Epidermal melanocyte (primary cell): ENCODE data around the gene ZNHIT2.

ENCODE experiments used
- DNase-seq: peaks from one replicate; pipeline ENCODE4 v3.0.0; 2011; ENCODE audit warnings: low spot score; ENCODE audit not compliant: insufficient read length

The ZNHIT2 gene

GRCh38 chr11:65104628-65105027 is 12.9 kb downstream of the ZNHIT2 start:
- no peak for DNase-seq

GRCh38 chr11:65103476-65103875 is 14.0 kb downstream of the ZNHIT2 start:
- DNase-seq, result no peak

GRCh38 chr11:65102142-65103095 is 15.1 kb downstream of the ZNHIT2 start:
- no peak for DNase-seq

GRCh38 chr11:65100674-65101350 is 16.7 kb downstream of the ZNHIT2 start:
- no peak for DNase-seq

- DNase-seq, result no peak
These were observed 20.6 kb downstream of the ZNHIT2 start for GRCh38 chr11:65096926-65097325.

- peak; percentile 88 for DNase-seq
These were observed 21.3 kb downstream of the ZNHIT2 start, which contains the start of gene VPS51 for GRCh38 chr11:65095974-65096806. Gene VPS51 (plus strand): TSS chr11:65096214. CDS start chr11:65096251, 37 bp downstream.

GRCh38 chr11:65095427-65095826 is 22.1 kb downstream of the ZNHIT2 start:
- no peak for DNase-seq

- no peak for DNase-seq
These were observed 26.9 kb downstream of the ZNHIT2 start for GRCh38 chr11:65090628-65091027.

- no peak for DNase-seq
These were observed 27.9 kb downstream of the ZNHIT2 start for GRCh38 chr11:65089621-65090020.

GRCh38 chr11:65087827-65088226 is 29.7 kb downstream of the ZNHIT2 start:
- no peak for DNase-seq

GRCh38 chr11:65087216-65087615 is 30.3 kb downstream of the ZNHIT2 start:
- no peak for DNase-seq

- no peak for DNase-seq
These were observed 30.7 kb downstream of the ZNHIT2 start for GRCh38 chr11:65086809-65087208.

GRCh38 chr11:65085446-65085845 is 32.1 kb downstream of the ZNHIT2 start:
- no peak for DNase-seq

- DNase-seq, result no peak
These were observed 32.7 kb downstream of the ZNHIT2 start for GRCh38 chr11:65084598-65085375.

GRCh38 chr11:65083834-65084597 is 33.5 kb downstream of the ZNHIT2 start, which contains the start of the genes CDCA5 and ZFPL1:
Gene CDCA5 (minus strand): TSS chr11:65084040. CDS start chr11:65083978, 62 bp downstream.
Gene ZFPL1 (plus strand): TSS chr11:65084222. CDS start chr11:65084699, 477 bp downstream.
- DNase-seq, result peak; percentile 98

GRCh38 chr11:65083134-65083833 is 34.2 kb downstream of the ZNHIT2 start:
- DNase-seq, result no peak

- no peak for DNase-seq
These were observed 38.6 kb downstream of the ZNHIT2 start for GRCh38 chr11:65078786-65079342.

- DNase-seq, result no peak
These were observed 39.4 kb downstream of the ZNHIT2 start for GRCh38 chr11:65078151-65078550.

GRCh38 chr11:65077451-65077850 is 40.0 kb downstream of the ZNHIT2 start:
- no peak for DNase-seq
